Posterior vena cava (tissue), 2 donors: ENCODE results near the gene PTPN2. TPM values are rescaled to one million over a fixed set of nuclear protein-coding genes. Genes with fewer than 3 reads are reported as not detected.
"Not testable (repeated sequence)": the region's sequence is repeated elsewhere in the genome, so short reads cannot be mapped to it uniquely, and the experiment has no call there.

Source experiments
- DNase-seq: peaks from one replicate; pipeline ENCODE4 v3.0.0-alpha.2; 2020; ENCODE audit warnings: low spot score
- intact Hi-C, 2 donors: fragments of 100-400 bp; cut with DNase I; formaldehyde crosslinking; loops; one replicate each; pipeline versions ENCODE4 v1.14.1 to v1.14.2; 2022 to 2023
- total RNA-seq, 2 donors: library from RNA; stranded (reverse); fragmentation: NEBNext Ultra II Directional; extraction: Animal tissue kit (Norgen Biotek cat#: 25700); gene quantifications; one replicate each; pipeline ENCODE4 v1.2.1, GENCODE V29; 2021
- donor health status: DM: yes; HTN: yes; CAD: no.
- donor health status: DM: yes; HTN: yes; CAD: no.

PTPN2 gene
- total RNA-seq, 2 donors from 2014 or later, result 29.2 to 36.8 TPM

DNA sequence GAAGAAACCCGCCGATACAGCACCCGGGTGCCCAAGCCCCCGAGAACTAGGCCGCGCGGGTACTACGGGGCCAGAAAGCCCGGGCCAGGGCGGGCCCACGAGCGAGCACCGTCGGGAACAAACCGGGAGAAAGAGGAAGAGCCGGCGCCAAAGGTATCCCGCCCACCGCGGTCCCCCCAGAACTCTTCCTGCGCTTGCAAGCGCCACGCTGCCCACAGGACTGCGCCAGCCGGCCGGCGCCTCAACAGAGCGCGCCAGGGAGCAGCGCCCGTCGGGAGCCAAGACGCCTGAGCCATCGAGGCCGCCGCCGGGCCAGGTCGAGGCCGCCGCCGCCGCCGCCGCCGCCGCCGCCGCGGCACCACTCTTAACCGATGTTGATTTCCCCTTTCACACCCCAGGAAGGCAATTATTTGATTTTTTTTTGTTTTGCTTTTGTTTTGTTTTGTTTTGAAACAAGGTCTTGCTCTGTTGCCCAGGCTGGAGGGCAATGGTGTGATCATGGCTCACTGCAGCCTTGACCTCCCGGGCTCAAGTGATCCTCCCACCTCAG lies 12.8 kb upstream of the PTPN2 start:
- intact Hi-C loops, DNase-seq: not testable (repeated sequence)

DNA sequence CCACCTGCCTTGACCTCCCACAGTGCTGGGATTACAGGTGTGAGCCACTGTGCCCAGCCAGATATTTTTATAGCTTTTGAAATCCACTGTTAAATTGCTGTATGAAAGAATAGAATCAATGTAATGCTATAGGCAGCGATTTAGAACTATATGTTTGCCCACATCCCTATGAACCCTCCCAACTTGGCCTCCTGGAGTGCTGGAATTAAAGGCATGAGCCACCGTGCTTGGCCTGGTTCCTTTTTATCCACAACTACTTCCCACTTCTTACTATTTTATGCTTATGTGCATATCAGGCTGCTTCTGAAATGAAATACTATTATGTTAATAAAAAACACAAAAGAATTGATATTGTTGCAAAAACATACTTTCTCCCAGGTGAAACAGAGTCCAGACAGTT lies 11.6 kb upstream of the PTPN2 start:
- DNase-seq, result no peak
- intact Hi-C loops, result no loop called here

DNA sequence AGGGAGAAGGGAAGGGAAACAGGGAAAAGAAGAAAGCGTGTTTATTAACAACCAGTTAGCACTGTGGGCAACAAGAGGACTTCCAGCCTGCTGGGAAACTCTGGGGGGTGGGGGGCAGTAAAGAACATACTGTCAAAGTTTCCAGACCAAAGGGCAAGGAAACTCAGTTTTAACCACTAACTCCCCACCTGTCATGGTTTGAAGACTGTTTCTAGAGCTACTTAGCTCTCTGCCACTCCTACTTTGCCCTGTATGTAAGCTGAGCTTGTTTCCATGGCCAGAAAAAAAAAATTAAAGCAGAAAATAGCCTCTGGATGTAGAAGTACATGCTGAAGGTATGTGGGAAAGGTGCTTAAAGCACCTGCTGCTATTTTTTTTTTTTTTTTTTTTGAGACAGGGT lies 11.0 kb upstream of the PTPN2 start:
- no peak for DNase-seq
- intact Hi-C loops, result no loop called here

DNA sequence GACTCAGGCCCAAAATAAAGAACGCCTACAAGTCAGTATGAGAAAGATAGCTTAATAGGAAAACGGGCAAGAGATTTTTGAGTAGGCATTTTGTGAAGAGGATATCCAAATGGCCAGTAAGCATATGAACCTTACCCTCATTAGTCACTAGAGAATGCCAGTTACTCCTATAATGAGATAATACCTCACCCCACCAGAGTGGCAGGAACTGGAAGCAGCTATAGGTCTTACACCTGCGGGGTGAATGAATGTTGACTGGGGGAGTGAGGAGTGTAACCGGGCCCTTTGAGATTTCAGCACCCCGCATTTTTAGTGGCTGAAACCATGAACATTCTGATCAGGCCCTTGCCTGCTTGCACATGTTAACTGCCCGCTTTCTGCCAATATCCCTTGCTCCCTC lies 7.5 kb upstream of the PTPN2 start:
- no peak for DNase-seq
- intact Hi-C loops, result no loop called here

DNA sequence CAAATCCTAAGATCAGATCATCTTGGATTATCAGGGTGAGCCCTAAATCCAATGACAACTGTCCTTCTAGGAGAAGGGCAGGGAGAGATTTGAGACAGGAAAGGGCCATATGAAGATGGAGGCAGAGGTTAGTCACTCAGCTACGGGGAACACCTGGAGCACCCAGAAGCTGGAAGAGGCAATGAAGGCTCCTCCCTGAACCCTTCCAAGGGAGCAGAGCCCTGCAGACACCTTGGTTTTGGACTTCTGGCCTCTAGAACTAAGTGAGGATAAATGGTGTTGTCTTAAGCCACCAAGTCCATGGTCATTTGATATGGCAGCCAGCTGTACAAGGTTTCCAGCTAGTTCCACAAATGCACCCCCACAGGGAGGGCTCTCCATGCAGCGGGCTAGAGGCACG lies 6.9 kb upstream of the PTPN2 start:
- intact Hi-C loops, result no loop called here
- DNase-seq, result no peak

- no peak for DNase-seq
- intact Hi-C loops, result loop anchor here in 1 of 2 donors (5.0 kb wide), 1 partner anchor 46 kb away; no protein-coding TSS in a partner anchor
Measured at GRCh38 chr18:12886498-12887126, 2.6 kb upstream of the PTPN2 start.

GRCh38 chr18:12885500-12885899 lies 1.5 kb upstream of the PTPN2 start:
- no peak for DNase-seq
- intact Hi-C loops, result loop anchor here in 1 of 2 donors (5.0 kb wide), 1 partner anchor 47 kb away; no protein-coding TSS in a partner anchor

- intact Hi-C loops, result loop anchor here in 1 of 2 donors (5.0 kb wide), 1 partner anchor 48 kb away; no protein-coding TSS in a partner anchor
- DNase-seq, result no peak
Measured at GRCh38 chr18:12884406-12885323, 628 bp upstream of the PTPN2 start.

DNA sequence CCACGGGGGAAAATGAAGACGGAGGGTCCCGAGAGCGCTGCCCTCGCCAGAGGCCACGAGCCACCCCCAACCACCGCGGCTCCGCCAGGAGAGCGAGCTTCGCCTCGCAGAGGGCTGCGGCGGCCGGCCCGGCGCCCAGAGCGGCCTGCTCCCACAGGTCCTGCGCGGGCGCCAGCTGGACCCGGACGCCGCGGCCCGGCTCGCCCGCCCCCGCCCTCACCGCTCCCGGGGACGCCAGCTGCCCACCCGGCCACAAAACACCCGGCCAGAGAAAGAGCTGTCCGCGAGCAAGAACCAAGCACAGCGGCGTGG lies 709 bp downstream of the PTPN2 start:
- DNase-seq, result no peak
- intact Hi-C loops, result no loop called here

GRCh38 chr18:12882453-12883371 lies 1.3 kb downstream of the PTPN2 start:
- DNase-seq, result no peak
- intact Hi-C loops, result no loop called here

DNA sequence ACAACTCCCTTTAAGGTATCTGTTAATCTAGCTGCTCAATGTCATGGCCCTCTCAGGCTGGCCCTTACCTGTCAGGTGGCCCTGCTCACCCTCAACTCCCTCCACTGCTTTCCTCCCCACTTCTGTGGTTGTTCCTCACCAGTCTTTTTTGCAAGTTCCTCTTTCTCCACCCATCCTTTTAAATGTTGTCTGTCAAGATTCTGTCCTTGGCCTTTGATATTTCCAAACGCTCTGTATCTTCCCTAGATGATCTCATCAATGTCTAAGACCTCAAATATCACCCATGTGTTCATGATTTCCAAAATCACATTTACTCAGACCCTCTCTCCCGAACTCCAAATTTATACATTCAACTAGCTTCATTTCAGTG lies 3.5 kb downstream of the PTPN2 start:
- intact Hi-C loops, result no loop called here
- no peak for DNase-seq

DNA sequence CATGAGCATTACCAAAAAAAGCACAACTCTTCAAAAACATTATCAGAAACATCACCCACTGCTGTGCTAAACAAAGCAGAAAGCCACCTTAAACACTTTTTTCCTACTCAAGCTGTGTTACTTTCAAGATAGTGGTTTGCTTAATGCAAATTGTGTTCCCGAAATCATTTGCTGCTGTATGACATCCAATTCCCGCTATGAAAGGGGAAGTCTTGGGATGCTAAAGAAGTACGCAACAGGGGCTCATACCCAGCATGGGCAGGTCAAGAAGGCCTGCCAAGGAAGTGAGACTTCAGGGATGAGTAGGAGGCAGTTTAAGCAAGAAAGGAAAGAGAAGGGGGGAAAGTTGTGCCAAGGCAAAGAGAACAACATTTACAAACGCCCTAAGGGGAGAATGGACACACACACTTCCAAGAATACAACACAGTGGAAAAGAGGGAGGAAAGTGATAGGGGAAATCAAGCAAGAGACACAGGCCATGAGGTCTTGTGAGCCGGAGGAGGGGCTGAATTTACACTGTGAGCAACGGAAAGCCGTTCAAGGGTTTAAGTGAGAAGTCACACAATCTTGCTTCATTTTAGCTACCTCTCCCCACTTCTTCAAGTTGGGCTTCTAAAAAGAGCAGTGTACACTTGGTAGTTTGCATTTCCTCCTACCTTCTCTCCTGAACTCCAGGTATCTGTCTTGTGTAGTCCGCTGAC lies 4.0 kb downstream of the PTPN2 start:
- intact Hi-C loops, result no loop called here
- no peak for DNase-seq

DNA sequence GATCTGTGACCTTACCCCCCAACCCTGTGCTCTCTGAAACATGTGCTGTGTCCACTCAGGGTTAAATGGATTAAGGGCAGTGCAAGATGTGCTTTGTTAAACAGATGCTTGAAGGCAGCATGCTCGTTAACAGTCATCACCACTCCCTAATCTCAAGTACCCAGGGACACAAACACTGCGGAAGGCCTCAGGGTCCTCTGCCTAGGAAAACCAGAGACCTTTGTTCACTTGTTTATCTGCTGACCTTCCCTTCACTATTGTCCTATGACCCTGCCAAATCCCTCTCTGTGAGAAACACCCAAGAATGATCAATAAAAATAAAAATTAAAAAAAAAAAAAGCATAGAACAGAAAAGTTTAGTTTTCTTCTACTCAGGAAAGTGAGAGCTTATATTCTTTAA lies 9.0 kb downstream of the PTPN2 start:
- DNase-seq, intact Hi-C loops: not testable (repeated sequence)

DNA sequence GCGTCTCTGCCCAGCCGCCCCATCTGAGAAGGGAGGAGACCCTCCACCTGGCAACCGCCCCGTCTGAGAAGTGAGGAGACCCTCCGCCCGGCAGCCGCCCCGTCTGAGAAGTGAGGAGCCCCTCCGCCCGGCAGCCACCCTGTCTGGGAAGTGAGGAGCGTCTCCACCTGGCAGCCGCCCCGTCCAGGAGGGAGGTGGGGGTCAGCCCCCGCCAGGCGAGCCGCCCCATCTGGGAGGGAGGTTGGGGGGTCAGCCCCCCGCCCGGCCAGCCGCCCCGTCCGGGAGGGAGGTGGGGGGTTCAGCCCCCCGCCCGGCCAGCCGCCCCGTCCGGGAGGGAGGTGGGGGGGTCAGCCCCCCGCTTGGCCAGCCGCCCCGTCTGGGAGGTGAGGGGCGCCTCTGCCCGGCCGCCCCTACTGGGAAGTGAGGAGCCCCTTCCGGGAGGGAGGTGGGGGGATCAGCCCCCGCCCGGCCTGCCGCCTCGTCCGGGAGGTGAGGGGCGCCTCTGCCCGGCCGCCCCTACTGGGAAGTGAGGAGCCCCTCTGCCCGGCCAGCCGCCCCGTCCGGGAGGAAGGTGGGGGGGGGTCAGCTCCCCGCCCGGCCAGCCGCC lies 10.0 kb downstream of the PTPN2 start:
- intact Hi-C loops, DNase-seq: not testable (repeated sequence)

GRCh38 chr18:12872408-12872807 lies 11.6 kb downstream of the PTPN2 start:
- DNase-seq, result no peak
- intact Hi-C loops, result no loop called here

GRCh38 chr18:12868576-12868975 lies 15.5 kb downstream of the PTPN2 start:
- no peak for DNase-seq

DNA sequence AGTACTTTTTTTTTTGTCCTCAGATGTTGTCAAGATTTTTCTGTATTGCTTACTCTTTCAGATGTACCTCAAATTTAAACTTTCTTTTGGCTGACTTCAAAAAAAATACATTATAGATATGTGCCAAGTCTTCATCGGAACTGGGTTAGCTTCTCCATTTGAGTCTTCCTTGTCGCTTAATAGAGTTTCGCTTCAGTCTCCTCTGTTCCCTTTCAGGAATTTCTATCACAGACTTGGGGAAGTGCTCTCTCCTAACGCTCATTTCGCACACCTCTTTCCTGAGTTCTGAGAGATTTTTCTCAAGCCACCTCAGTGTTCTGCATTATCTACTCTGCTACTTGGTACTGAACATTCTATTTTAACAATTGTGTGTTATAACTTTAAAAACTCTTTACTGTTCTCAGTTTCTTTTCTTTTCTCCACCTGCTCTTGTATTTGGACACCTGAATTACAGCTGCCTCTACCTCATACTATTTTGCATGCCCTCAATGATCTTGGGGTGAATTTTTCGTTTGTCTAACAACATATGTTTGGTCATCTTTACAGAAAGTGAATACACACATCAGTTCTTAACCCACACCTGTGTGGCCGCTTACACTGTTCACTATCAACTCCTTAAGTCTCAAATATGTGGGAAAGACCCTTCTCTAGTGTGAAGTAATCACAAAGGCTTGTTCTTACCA lies 16.5 kb downstream of the PTPN2 start:
- DNase-seq, result no peak
- intact Hi-C loops, result no loop called here

More at GRCh38 chr18:12868576-12868975, 15.5 kb downstream of the PTPN2 start:
- intact Hi-C loops, result no loop called here

DNA sequence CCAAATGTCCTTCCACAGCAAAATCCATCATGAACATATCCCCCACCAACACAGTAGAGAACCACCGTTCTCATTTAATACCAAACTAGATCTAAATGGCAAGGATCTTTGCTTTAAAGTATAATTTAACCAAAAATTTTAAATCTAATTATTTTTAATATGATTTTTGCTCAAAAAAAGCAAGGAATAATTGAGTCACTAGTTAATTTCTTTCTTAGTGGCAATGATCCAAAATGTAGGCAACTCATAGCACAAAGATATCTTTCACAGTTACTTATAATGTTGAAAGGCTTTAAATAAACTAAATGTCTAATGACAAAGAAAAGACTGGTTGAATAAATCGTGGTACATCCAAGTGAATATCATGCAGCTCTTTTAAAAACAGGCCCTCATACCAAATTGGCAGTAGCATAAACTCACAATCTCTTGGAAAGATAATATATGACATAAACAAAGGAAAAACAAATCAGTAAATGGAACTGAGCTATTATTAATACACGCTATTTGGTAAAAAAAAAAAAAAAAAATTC lies 20.3 kb downstream of the PTPN2 start:
- intact Hi-C loops, result no loop called here
- no peak for DNase-seq
